ENCODE measurements around the gene CXCL14. TPM values are rescaled to one million over a fixed set of nuclear protein-coding genes. Genes with fewer than 3 reads are reported as not detected.

CXCL14 gene
- total and polyA plus RNA-seq, 2 of the 13 experiments (the other 11 are each of a cell fraction or from before 2014, with no cell fraction given), result not detected

DNA sequence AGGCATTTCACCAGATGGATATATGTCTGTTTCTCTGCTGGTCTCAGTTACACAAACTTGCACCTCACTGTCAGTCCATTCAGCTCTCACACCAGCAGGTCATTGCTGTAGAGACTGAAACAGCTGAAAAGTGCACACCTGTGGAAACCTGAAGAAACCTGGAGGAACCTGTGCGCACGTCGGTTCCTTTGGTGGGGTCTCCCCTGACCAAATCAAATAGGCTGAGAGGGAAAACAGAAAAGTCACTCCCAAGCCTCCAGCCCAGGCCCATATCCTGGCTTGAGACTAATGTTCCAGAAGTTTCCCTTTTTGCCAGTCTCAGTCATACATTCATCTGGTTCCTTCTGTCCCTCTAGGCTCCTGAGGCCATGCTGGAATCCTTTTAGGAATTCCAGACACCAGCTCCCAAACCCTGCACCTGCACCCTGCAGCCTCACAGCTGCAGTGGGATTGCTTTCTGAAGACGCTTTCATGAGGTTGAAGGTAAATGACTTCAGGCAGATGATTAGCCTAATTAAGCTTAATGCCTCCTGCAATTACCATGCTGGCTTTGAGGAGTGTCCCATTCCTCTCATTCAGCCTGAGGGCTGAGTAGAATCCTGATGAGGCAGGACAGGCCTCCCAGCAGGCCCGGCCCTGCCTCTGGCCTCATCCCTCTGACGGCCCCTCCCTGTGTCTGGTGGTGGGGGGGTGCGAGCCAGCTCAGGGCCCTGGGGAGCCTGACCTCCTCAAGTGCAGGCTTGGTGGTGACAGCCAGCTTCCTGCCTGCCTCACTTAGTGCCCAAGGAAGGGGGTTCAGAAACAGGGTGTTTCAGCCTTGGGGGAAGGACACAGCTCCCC, 24.3 kb upstream of the CXCL14 start:
- intact Hi-C loops (cut with micrococcal nuclease; ENCODE audit: unreplicated experiment), result no loop called here
- H3K9me3 ChIP-seq (ENCODE audit: low read length), result no peaks in the 10 kb centered on the region
- no peak for FAIRE-seq

DNA sequence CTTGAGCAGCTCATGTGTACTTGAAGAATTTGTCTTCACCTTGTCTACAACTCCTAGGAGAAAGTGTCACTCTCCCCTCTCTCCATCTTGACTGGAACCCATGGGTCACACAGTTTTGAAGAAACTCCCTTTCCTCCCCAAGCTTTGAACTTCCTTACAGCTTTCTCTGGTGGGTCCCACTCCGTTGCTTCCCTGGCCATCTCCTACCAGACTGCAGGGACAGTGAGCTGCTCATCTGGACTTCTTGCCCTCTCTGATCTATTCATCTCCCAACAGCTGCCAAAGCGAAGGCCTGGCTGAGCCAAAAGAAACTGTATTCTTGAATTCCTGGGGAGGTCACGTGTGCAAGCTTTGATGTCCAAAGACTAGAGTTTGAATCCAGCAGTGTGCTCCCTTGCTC, 22.7 kb upstream of the CXCL14 start:
- Histone ChIP-seq H3K4me1 (ENCODE audit: insufficient read depth, low read length) (peaks cover 13% of the 10 kb centered on the region; the same call in 1 of the 2 replicates), H3K9me3 (ENCODE audit: low read length) (no peaks in the 10 kb centered on the region), H3K4me3 (replicated peaks in 1 of 3; ENCODE audit: insufficient read depth in 1 of 3, low read depth in 2 of 3, low read length in 3 of 3) (no peak overlapping the region), H4K20me1 (ENCODE audit: insufficient read depth, low read length) (no peaks in the 10 kb centered on the region), H3K9ac (ENCODE audit: insufficient read depth, low read depth, low read length) (no peak overlapping the region), H3K27me3 (ENCODE audit: control insufficient read depth in 1 of 2, insufficient read depth in 2 of 2, low read length in 2 of 2) (peaks cover 2 to 4% of the 10 kb centered on the region in 2 experiments; a peak in 3 of 5 replicates), H2AFZ (ENCODE audit: low read length) (no peak overlapping the region), H3K27ac (ENCODE audit: extremely low read length, insufficient read depth, low read length) (no peak overlapping the region), H3K36me3 (replicated peaks in 1 of 2; ENCODE audit: control insufficient read depth in 1 of 2, insufficient read depth in 2 of 2, low read length in 2 of 2) (no peaks in the 10 kb centered on the region), H3K79me2 (ENCODE audit: insufficient read depth, low read length) (no peaks in the 10 kb centered on the region), H3K4me2 (ENCODE audit: low read depth, low read length) (no peak overlapping the region)
- intact Hi-C loops (cut with micrococcal nuclease; ENCODE audit: unreplicated experiment), result no loop called here
- ATAC-seq (no peak), DNase-seq (ENCODE audit: low spot score) (no peak), FAIRE-seq (no peak)
- BruUV-seq (replicated peaks), result no TSS peak
- in situ Hi-C loops (cut with HindIII; ENCODE audit: extremely low pct_ligation_motif_present, low pct_unique_long_range_greater_than_20kb), result no loop called here
- 30% methylated on average over 3 of the region's 3 CpGs for WGBS (ENCODE audit: low lambda C conversion rate)
- ChIA-PET CTCF (ENCODE audit: low intra/inter-chr PET ratio, low total read pairs) (no interaction called here), POLR2A (no interaction called here)
- TF ChIP-seq ZBTB42 (CRISPR knock-in tag; IDR thresholded peaks at IDR 0.05) (no peak), ZIK1 (CRISPR knock-in tag; IDR thresholded peaks at IDR 0.05; ENCODE audit: borderline replicate concordance, low read depth) (no peak), ZSCAN30 (CRISPR knock-in tag; IDR thresholded peaks at IDR 0.05) (no peak), KLF12 (CRISPR knock-in tag; IDR thresholded peaks at IDR 0.05; ENCODE audit: borderline replicate concordance) (no peak), ZZZ3 (CRISPR knock-in tag; IDR thresholded peaks at IDR 0.05; ENCODE audit: borderline replicate concordance) (no peak), ZNF841 (CRISPR knock-in tag; IDR thresholded peaks at IDR 0.05; ENCODE audit: borderline replicate concordance) (no peak), JDP2 (CRISPR knock-in tag; IDR thresholded peaks at IDR 0.05; ENCODE audit: borderline replicate concordance) (no peak), IRF2 (CRISPR knock-in tag; IDR thresholded peaks at IDR 0.05) (no peak), SOX5 (CRISPR knock-in tag; IDR thresholded peaks at IDR 0.05; ENCODE audit: borderline replicate concordance) (no peak), CHD4 (IDR thresholded peaks at IDR 0.05; ENCODE audit: borderline replicate concordance, low read length) (no peak), ZNF747 (CRISPR knock-in tag; IDR thresholded peaks at IDR 0.05; ENCODE audit: borderline replicate concordance) (no peak)
- TF ChIP-seq, protein P1, sequence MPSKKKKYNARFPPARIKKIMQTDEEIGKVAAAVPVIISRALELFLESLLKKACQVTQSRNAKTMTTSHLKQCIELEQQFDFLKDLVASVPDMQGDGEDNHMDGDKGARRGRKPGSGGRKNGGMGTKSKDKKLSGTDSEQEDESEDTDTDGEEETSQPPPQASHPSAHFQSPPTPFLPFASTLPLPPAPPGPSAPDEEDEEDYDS (CRISPR knock-in tag; IDR thresholded peaks at IDR 0.05), result no peak
- TF ChIP-seq, protein P2, sequence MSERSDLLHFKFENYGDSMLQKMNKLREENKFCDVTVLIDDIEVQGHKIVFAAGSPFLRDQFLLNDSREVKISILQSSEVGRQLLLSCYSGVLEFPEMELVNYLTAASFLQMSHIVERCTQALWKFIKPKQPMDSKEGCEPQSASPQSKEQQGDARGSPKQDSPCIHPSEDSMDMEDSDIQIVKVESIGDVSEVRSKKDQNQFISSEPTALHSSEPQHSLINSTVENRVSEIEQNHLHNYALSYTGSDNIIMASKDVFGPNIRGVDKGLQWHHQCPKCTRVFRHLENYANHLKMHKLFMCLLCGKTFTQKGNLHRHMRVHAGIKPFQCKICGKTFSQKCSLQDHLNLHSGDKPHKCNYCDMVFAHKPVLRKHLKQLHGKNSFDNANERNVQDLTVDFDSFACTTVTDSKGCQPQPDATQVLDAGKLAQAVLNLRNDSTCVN (CRISPR knock-in tag; IDR thresholded peaks at IDR 0.05; ENCODE audit: borderline replicate concordance), result no peak

More for the DNA sequence above, 24.3 kb upstream of the CXCL14 start:
- Histone ChIP-seq H3K27ac (ENCODE audit: extremely low read length, insufficient read depth, low read length) (no peak overlapping the region), H3K27me3 (ENCODE audit: control insufficient read depth in 1 of 2, insufficient read depth in 2 of 2, low read length in 2 of 2) (peaks cover under 1 to 4% of the 10 kb centered on the region in 2 experiments; a peak in 2 of 5 replicates), H3K36me3 (replicated peaks in 1 of 2; ENCODE audit: control insufficient read depth in 1 of 2, insufficient read depth in 2 of 2, low read length in 2 of 2) (no peaks in the 10 kb centered on the region), H3K4me1 (ENCODE audit: insufficient read depth, low read length) (peaks cover 13% of the 10 kb centered on the region; the same call in 1 of the 2 replicates), H2AFZ (ENCODE audit: low read length) (no peak overlapping the region), H3K79me2 (ENCODE audit: insufficient read depth, low read length) (no peaks in the 10 kb centered on the region), H3K4me2 (ENCODE audit: low read depth, low read length) (no peak overlapping the region), H3K4me3 (replicated peaks in 1 of 3; ENCODE audit: insufficient read depth in 1 of 3, low read depth in 2 of 3, low read length in 3 of 3) (no peak overlapping the region), H3K9ac (ENCODE audit: insufficient read depth, low read depth, low read length) (no peak overlapping the region), H4K20me1 (ENCODE audit: insufficient read depth, low read length) (no peaks in the 10 kb centered on the region)
- TF ChIP-seq SMARCE1 (IDR thresholded peaks at IDR 0.05; ENCODE audit: borderline replicate concordance), result no peak
- TF ChIP-seq, protein P3, sequence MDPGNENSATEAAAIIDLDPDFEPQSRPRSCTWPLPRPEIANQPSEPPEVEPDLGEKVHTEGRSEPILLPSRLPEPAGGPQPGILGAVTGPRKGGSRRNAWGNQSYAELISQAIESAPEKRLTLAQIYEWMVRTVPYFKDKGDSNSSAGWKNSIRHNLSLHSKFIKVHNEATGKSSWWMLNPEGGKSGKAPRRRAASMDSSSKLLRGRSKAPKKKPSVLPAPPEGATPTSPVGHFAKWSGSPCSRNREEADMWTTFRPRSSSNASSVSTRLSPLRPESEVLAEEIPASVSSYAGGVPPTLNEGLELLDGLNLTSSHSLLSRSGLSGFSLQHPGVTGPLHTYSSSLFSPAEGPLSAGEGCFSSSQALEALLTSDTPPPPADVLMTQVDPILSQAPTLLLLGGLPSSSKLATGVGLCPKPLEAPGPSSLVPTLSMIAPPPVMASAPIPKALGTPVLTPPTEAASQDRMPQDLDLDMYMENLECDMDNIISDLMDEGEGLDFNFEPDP (CRISPR knock-in tag; conservative IDR thresholded peaks at IDR 0.05), result 0 out of 2 replicates have a peak, but pooled peaks have one; percentile 15
- DNase-seq (ENCODE audit: low spot score), result no peak
- ChIA-PET CTCF (ENCODE audit: low intra/inter-chr PET ratio, low total read pairs) (no interaction called here), POLR2A (no interaction called here)
- ATAC-seq, result peak; percentile 44; the same call in 2 of the 3 replicates
- in situ Hi-C loops (cut with HindIII; ENCODE audit: extremely low pct_ligation_motif_present, low pct_unique_long_range_greater_than_20kb), result no loop called here
- WGBS (ENCODE audit: low lambda C conversion rate), result 73% methylated on average over 4 of the region's 7 CpGs
- BruUV-seq (replicated peaks), result no TSS peak

Data from HepG2 (cell line).